Ascending aorta (tissue), 2 donors: ENCODE measurements around the gene GNLY. TPM values are rescaled to one million over a fixed set of nuclear protein-coding genes. Genes with fewer than 3 reads are reported as not detected.

Experiments
- DNase-seq, 2 donors: peaks; one replicate each; pipeline ENCODE4 v3.0.0-alpha.2; 2019; ENCODE audit warnings: low spot score in 2 of 2
- H3K27ac ChIP-seq, 2 donors: fragments of 200-600 bp; sonication (generic); one replicate each; pipeline ENCODE4 v1.5.1; 2016 to 2017; ENCODE audit warnings: mild to moderate bottlenecking in 1 of 2
- H3K27me3 ChIP-seq: fragments of 200-600 bp; sonication (generic); one replicate; pipeline ENCODE4 v1.5.1; 2017
- H3K36me3 ChIP-seq, 2 donors: fragments of 200-600 bp; sonication (generic); one replicate each; pipeline ENCODE4 v1.5.1; 2016
- H3K4me1 ChIP-seq, 2 donors: fragments of 200-600 bp; sonication (generic); one replicate each; pipeline ENCODE4 v1.5.1; 2016 to 2017; ENCODE audit warnings: mild to moderate bottlenecking in 1 of 2
- H3K4me3 ChIP-seq, 2 donors: fragments of 200-600 bp; sonication (generic); one replicate each; pipeline ENCODE4 v1.5.1; 2016 to 2017; ENCODE audit warnings: mild to moderate bottlenecking in 1 of 2
- H3K9me3 ChIP-seq, 2 donors: fragments of 200-600 bp; sonication (generic); one replicate each; pipeline ENCODE4 v1.5.1; 2016
- intact Hi-C: fragments of 100-400 bp; cut with DNase I; formaldehyde crosslinking; loops from one replicate; pipeline ENCODE4 v1.15.1; 2023
- total RNA-seq: library from RNA; depleted of rRNA; stranded (reverse); fragments of >200 nt; gene quantifications from one replicate; pipeline ENCODE4 v1.1.0, GENCODE V29; 2016
- TF ChIP-seq, protein P1 (sequence below), 3 experiments: fragments of 200-600 bp in 2 of 3; fragments of 450-650 bp in 1 of 3; sonication (generic) in 2 of 3; IDR thresholded peaks; one replicate each; pipeline ENCODE4 v1.5.1; 2016 to 2019; ENCODE audit warnings: antibody characterized with exemption in 3 of 3, mild to moderate bottlenecking in 1 of 3, moderate library complexity in 1 of 3

Gene GNLY
- total RNA-seq, 1 donor from 2014 or later: not detected

DNA sequence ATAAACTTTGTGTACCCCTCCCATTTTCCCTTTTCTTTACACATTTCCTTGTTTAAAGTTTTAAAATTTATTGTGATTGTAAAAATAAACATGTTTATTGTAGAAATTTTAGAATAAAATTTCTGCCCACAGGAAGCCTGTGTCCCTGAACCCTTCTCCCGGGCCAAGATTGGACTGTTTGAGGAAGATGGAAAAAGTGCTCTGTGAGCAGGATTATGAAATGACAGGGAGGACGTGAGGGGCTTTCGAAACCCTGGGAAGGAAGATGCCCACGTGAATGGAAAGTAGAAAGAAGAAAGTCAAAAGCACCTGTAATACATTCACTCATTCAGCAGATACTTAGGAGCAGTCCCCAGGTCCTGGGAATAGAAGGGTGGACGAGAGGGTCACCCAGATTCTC is 34.2 kb downstream of the GNLY start:
- TF ChIP-seq, protein P1, sequence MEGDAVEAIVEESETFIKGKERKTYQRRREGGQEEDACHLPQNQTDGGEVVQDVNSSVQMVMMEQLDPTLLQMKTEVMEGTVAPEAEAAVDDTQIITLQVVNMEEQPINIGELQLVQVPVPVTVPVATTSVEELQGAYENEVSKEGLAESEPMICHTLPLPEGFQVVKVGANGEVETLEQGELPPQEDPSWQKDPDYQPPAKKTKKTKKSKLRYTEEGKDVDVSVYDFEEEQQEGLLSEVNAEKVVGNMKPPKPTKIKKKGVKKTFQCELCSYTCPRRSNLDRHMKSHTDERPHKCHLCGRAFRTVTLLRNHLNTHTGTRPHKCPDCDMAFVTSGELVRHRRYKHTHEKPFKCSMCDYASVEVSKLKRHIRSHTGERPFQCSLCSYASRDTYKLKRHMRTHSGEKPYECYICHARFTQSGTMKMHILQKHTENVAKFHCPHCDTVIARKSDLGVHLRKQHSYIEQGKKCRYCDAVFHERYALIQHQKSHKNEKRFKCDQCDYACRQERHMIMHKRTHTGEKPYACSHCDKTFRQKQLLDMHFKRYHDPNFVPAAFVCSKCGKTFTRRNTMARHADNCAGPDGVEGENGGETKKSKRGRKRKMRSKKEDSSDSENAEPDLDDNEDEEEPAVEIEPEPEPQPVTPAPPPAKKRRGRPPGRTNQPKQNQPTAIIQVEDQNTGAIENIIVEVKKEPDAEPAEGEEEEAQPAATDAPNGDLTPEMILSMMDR (IDR thresholded peaks at IDR 0.05): no peak
- intact Hi-C loops: loop anchor here (5.0 kb wide), 2 partner anchors 159 to 344 kb away; partner anchors contain the start of gene ST3GAL5
- Histone ChIP-seq H3K9me3 (no peaks in the 10 kb centered on the region), H3K4me1 (peaks cover 0 to 11% of the 10 kb centered on the region in 2 donors), H3K36me3 (no peaks in the 10 kb centered on the region), H3K27me3 (no peaks in the 10 kb centered on the region), H3K4me3 (no peak overlapping the region), H3K27ac (peak overlapping the region in 1 of 2 donors; percentile 37)
- no peak for DNase-seq

DNA sequence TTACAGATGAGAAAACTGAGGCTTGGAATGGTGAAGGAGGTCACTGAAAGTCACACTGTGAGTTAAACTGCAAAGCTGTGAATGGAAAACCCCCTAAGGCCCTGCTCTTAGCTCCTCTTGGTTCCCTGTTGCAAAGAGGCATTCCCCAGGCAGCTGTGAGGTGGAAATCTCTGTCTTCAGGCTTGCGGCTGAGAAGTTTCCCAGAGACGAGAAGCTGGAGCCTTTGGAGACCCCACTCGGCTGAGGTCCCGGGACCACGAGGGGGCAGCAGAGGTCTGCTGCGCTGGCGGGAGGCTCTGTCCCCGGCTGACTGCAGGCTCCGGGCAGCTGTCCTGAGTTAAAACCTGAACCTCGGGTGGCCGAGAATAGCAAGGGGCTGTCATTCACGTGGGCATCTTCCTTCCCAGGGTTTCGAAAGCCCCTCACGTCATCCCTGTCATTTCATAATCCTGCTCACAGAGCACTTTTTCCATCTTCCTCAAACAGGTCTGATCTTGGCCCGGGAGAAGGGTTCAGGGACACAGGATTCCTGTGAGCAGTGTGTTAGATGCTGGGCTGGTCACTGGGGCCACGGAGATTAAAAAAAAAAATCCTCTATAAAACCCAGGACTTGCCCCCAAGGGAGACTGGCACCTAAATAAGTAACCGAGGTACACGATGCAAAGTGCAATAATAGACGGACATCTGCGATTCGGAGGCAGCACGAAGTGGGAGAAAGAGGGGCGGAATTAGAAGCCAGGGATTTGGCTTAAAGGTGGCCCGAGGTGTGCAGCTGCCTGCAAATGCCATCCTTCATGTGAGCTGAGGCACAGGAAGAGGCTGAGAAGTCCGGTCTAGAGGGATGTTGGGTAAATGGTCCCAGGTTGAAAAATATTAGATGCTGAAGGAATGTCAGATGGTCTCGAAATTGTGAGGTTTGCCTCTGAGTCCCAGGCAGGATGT is 35.0 kb downstream of the GNLY start:
- Histone ChIP-seq H3K27ac (peak overlapping the region in 1 of 2 donors; percentile 37), H3K36me3 (no peaks in the 10 kb centered on the region), H3K27me3 (no peaks in the 10 kb centered on the region), H3K4me1 (peaks cover 0 to 11% of the 10 kb centered on the region in 2 donors), H3K4me3 (no peak overlapping the region), H3K9me3 (no peaks in the 10 kb centered on the region)
- TF ChIP-seq, protein P1 (IDR thresholded peaks at IDR 0.05): peak; percentile 95 to 99 (median 97)
- intact Hi-C loops: loop anchor here (1.0 to 5.0 kb wide), 5 partner anchors 21 to 343 kb away; partner anchors contain the start of gene ST3GAL5
- peak in 1 of 2 donors; percentile 95 for DNase-seq

- Histone ChIP-seq H3K27me3 (no peaks in the 10 kb centered on the region), H3K36me3 (no peaks in the 10 kb centered on the region), H3K27ac (no peak overlapping the region), H3K9me3 (no peaks in the 10 kb centered on the region), H3K4me1 (peaks cover 0 to 11% of the 10 kb centered on the region in 2 donors), H3K4me3 (no peak overlapping the region)
- intact Hi-C loops: loop anchor here (1.0 to 5.0 kb wide), 5 partner anchors 20 to 342 kb away; partner anchors contain the start of gene ST3GAL5
- TF ChIP-seq, protein P1 (IDR thresholded peaks at IDR 0.05): no peak
- no peak for DNase-seq
Measured at GRCh38 chr2:85729825-85730510, 35.8 kb downstream of the GNLY start.

DNA sequence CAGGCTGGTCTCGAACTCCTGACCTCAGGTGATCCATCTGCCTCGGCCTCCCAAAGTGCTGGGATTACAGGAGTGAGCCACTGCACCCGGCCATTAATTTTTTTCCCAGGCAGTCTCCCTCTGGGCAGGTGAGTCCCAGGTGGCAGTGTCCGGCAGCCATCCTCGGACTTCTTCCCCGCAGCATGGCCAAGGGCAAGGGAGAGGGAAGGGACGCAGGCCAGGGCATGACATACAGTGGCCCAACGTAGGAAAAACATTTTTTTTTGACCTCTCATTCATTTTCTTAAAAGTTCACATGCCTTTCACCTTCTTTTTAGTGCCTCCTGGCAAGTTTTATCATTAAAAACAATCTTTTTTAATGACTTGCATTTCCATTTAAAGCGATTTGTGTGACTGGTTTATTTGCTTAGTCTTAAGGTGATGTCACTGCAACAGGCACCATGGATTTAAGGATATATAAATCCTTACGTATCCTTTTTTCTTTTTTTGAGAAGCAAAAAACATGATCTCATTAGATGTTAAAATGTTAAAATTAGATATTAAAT is 36.6 kb downstream of the GNLY start:
- Histone ChIP-seq H3K36me3 (no peaks in the 10 kb centered on the region), H3K27ac (no peak overlapping the region), H3K4me3 (no peak overlapping the region), H3K9me3 (no peaks in the 10 kb centered on the region), H3K27me3 (no peaks in the 10 kb centered on the region), H3K4me1 (peaks cover 0 to 13% of the 10 kb centered on the region in 2 donors)
- TF ChIP-seq, protein P1 (IDR thresholded peaks at IDR 0.05): no peak
- no peak for DNase-seq
- intact Hi-C loops: no loop called here

DNA sequence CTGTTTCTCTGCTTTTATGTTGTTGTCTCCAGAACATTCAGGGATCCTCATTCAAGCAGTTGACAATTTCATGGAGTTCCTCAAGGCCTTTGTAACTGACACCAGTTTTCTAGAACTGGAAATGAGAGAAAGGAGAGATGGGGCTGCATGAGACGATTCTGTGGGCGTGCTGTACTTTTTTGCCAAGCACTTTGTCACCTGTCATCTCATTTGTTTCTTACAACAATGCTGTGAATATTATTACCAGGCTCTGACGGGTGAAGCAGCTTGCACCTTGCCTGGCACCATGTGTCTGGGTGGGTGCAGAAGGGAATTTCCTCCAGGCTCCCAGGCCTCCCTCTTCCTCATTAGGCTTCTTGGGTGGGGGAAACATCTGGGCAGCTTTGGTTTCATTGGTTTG is 37.4 kb downstream of the GNLY start:
- H3K4me3 ChIP-seq: no peak overlapping the region
- peaks cover 1 to 17% of the 10 kb centered on the region in 2 donors for H3K4me1 ChIP-seq
- intact Hi-C loops: no loop called here
- H3K9me3 ChIP-seq: no peaks in the 10 kb centered on the region
- H3K36me3 ChIP-seq: no peaks in the 10 kb centered on the region
- H3K27ac ChIP-seq: no peak overlapping the region
- TF ChIP-seq, protein P1 (IDR thresholded peaks at IDR 0.05): no peak
- H3K27me3 ChIP-seq: no peaks in the 10 kb centered on the region
- DNase-seq: no peak
